ENCODE data around the gene RRAS.
A peak's percentile ranks its signal among the peaks of the same experiment; 100 is the strongest.
"Not testable (repeated sequence)": the region's sequence is repeated elsewhere in the genome, so short reads cannot be mapped to it uniquely, and the experiment has no call there.

Gene RRAS

DNA sequence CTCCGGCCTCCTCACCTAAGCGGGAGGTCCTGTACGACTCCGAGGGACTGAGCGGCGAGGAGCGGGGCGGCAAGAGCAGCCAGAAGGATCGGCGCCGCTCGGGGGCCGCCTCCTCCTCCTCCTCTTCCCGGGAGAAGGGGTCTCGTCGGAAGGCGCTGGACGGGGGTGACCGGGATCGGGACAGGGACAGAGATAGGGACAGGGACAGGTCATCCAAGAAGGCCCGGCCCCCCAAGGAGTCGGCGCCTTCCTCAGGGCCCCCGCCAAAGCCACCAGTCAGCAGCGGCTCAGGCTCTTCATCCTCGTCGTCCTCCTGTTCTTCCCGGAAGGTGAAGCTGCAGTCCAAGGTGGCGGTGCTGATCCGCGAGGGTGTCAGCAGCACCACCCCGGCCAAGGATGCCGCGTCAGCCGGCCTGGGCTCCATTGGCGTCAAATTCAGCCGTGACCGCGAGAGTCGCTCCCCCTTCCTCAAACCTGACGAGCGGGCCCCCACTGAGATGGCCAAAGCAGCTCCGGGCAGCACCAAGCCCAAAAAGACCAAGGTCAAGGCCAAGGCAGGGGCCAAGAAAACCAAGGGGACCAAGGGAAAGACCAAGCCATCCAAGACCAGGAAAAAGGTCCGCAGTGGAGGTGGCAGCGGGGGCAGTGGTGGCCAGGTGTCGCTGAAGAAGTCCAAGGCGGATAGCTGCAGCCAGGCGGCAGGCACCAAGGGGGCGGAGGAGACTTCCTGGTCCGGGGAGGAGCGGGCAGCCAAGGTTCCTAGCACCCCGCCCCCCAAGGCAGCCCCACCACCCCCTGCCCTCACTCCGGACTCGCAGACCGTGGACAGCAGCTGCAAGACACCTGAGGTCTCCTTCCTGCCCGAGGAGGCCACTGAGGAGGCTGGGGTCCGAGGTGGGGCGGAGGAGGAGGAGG, 12.9 kb upstream of the RRAS start:
- DNase-seq, result no peak

DNA sequence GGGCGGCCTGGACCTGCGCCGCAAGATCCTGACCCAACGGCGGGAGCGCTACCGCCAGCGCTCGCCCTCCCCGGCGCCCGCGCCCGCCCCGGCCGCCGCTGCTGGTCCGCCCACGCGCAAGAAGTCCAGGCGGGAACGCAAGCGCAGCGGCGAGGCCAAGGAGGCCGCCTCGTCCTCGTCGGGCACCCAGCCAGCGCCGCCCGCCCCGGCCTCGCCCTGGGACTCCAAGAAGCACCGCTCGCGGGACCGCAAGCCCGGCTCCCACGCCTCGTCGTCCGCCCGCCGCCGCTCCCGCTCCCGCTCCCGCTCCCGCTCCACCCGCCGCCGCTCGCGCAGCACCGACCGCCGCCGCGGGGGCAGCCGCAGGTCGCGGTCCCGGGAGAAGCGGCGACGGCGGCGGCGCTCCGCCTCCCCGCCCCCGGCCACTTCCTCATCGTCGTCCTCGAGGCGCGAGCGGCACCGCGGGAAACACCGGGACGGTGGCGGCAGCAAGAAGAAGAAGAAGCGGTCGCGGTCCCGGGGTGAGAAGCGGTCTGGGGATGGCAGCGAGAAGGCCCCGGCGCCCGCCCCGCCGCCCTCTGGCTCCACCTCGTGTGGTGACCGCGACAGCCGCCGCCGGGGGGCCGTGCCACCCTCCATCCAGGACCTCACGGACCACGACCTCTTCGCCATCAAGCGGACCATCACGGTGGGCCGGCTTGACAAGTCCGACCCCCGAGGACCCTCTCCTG, 12.0 kb upstream of the RRAS start:
- DNase-seq, result no peak

DNA sequence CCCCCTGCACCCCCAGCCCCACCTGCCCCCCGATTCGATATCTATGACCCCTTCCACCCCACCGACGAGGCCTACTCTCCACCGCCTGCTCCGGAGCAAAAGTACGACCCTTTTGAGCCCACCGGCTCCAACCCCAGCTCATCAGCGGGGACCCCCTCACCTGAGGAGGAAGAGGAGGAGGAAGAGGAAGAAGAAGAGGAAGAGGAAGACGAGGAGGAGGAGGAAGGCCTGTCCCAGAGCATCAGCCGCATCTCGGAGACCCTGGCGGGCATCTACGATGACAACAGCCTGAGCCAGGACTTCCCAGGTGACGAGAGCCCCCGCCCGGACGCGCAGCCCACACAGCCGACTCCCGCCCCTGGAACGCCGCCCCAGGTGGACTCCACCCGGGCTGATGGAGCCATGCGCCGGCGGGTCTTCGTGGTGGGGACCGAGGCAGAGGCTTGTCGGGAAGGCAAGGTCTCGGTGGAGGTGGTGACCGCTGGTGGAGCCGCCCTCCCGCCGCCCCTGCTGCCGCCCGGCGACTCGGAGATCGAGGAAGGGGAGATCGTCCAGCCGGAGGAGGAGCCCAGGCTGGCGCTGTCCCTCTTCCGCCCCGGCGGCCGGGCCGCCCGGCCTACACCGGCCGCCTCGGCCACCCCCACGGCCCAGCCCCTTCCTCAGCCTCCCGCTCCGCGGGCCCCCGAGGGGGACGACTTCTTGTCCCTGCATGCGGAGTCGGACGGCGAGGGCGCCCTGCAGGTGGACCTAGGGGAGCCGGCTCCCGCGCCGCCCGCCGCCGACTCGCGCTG, 11.3 kb upstream of the RRAS start:
- DNase-seq, result no peak

DNA sequence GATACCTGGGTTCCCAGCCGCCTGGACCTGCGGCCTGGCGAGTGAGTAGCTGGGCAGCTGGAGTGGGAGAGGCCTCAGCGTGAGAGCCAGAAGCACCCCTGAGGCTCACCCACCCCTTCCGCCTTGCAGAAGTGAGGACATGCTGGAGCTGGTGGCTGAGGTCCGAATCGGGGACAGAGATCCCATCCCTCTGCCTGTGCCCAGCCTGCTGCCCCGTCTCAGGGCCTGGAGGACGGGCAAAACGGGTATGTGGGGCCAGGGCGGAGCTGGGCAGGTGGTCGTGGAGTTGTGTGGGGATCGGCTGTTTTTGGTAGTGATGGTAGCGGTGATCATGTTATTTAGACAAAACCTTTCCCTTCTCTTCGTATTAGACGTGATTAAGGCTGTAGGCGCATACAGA, 6.6 kb upstream of the RRAS start:
- DNase-seq, result no peak

DNA sequence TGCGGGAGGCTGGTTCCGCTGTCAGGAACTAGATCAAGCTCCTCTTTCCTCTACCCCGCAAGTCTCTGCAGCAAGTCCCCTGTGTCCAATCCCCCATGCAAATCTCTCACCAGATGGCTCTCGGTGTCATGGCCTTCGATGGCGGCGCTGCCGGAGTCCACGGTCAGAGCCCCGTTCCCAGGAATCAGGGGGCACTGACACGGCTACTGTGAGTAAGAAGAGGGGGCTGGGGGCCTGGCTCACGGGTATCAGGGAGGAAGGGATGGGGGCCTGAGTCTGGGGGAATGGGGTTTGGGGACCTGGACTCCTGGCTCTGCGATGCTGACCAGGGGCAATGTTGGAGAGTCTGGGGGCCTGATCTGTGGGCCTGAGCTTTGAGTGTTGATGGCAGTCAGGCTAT, 6.1 kb upstream of the RRAS start:
- no peak for DNase-seq

DNA sequence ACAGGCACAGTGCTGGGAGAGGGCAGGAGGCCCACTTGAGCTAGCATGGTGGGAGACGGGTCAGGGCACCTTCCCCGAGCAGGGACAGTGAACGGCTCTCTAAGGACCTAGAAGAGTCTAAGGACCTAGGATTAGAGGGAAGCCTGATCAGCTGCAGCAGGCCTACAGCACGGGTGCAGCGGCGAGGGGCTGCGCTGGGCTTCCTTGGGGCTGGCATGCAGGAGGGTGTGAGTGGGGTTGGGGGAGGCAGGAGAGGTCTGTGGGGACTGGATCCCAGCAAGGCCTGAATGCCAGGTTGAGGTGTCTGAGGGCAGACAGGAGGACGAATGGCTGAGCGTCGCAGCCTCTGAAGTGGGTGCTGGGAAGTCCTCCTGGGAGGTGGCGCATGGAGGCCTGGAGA, 5.6 kb upstream of the RRAS start:
- DNase-seq, result no peak

DNA sequence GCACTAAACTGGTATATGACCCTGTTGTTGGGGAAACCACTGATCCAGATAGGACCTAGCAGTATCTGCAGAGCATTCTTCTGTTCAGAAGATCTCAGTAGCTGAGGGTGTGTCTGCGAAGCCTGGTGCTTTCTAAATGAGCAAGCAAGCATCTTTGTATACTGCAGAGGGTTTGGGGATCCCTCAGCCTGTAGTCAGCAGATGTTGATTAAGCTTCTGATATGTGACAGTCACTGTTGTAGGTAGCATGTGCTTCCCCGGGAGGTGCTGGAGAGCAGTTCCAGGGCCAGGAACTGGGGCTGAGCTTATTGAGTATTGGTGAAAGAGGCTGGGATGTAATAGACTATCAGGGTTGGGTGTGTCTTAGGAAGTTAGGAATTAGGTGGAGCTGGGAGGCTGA, 3.5 kb upstream of the RRAS start:
- no peak for DNase-seq

DNA sequence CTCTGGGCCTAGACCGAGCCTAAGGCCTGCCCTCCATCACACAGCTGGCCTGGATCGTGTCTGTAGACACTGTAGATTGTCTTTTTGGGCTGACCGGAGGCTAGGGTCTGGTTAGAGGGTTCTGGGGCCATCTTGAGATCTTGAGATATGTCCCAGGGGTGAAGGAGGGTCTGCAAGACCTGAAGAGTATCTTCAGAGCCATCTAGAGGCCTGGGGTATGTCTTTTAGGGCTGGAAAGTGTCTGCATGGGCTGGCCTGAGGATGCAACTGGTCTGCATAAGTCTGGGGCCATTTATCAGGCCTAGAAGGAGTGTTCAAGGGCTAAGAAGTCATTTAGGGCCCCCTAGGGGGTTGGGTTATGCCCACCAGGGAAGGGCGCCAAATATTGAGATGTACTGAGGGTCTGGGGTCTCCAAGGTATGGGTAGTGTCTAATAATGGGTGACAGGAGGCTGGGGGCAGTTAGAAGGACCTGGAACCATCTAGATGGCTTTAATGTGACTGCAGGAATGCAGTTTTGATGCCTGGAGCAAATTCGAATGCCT, 2.6 kb upstream of the RRAS start:
- no peak for DNase-seq

DNA sequence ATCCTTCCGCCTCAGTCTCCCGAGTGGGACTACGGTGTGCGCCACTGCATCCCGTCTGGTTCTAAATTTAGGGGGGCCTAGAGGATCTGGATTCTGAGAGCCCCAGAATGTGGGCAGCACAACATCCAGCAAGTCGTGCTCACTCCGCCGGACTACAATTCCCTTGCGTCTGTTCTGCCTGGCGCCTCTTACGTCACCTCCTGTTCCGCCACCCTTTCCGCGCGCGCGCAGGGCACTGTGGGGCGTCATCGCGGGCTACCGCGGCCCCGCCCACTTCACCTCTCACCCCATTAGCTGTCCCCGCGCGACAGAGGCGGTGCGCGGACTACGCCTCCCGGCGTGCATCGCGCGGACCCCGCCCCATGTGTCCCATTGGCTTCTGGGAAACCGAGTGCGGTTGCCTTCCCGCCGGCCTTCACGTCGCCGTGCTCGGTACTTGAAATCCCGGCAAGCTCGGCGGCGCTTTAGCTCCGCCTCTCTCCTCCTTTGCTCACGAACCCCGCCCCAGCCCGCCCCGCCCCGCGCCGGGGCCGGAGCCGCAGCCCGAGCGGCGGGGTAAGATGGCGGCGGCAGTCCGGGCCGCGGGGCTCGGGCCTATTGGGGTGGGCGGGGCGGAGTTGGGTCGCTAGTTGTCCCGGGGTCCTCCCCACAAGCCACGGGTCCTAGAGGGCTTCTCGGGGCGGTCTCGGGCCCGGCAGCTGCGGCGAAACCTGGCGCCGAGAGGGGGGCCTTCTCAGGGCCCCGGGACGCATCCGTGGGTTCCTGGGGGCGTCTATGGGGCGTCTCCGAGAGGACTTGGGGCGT, 1.9 kb upstream of the RRAS start, which contains the start of gene SCAF1:
TSS of gene SCAF1 (plus strand) at position 522 of the 804 bp plus-strand sequence. CDS start 2,818 bp downstream, outside the sequence.
- DNase-seq, result peak; percentile 99

DNA sequence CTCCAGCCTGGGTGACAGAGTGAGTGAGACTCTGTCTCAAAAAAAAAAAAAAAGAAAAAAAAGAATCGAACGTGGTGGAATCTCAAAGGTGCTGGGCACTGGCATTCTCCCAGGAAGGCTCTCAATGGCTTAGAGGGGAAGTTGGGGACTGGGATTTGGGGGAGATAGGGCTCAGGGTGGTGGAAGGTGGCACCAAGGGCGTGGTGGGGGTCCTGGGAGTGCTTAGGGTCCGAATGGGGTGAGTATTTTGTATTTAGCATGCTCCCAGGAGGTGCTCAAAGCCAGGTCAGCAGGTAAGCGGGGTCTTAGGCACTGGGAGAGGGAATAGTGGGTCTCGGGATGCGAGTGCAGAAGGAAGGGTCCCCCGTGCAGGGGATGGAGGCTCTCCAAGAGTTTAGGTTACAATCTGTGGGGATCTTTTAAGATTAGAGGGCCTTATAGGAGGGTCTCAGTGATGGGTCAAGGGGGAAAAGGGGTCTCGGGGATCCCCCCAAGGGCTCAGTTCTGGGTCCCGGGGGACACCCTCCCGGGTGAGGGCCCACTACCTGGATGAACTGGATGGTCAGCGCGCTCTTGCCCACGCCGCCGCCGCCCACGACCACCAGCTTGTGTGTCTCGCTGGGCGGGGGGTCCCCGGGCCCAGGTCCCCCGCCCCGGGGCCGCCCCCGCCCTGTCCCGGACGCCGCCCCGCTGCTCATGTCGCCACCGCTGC, 386 bp downstream of the RRAS start:
- no peak for DNase-seq

DNA sequence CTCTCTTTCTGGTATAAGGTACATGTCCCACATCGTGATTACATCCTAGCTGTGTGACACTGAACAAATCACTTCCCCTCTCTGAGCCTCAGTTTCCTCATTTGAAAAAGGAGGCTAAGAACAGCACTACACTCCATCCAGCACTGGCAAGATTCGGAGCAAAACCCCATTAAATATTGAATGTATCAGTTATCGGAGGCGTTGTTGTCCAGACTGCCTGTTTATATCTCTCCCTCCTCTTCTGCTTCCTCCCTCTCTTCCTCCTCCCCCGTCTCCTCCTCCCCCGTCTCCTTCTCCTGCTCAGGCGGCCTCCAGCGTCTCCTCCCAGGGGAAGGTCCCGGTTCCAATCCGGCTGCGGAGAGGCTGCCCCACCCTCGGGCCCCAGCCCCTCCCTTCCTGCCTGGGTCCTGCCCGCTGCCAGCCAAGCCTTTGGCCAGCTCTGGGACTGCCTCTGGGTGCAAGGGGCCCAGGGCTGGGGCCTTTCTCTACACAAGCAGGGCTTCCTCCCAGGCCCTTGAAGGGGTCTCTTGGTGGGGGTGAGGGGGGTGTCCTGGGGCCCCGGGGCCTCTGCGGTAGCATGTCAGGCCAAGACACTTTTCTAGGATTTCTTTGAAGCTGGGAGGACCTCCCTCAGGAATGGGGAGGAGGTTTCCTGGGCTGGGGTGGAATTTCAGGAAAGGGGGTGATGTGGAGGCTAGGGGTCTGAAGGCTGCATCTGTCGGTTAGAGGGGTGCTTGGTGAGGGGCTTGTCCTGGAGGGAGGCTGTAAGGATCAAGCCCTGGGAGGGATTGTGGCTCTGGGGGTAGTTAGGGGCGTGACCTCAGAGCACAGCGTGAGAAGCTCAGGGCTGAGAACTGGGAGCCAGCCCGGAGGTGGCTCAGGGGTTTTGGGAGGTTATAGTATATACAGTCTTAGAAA, 1.9 kb downstream of the RRAS start:
- DNase-seq, result no peak

DNA sequence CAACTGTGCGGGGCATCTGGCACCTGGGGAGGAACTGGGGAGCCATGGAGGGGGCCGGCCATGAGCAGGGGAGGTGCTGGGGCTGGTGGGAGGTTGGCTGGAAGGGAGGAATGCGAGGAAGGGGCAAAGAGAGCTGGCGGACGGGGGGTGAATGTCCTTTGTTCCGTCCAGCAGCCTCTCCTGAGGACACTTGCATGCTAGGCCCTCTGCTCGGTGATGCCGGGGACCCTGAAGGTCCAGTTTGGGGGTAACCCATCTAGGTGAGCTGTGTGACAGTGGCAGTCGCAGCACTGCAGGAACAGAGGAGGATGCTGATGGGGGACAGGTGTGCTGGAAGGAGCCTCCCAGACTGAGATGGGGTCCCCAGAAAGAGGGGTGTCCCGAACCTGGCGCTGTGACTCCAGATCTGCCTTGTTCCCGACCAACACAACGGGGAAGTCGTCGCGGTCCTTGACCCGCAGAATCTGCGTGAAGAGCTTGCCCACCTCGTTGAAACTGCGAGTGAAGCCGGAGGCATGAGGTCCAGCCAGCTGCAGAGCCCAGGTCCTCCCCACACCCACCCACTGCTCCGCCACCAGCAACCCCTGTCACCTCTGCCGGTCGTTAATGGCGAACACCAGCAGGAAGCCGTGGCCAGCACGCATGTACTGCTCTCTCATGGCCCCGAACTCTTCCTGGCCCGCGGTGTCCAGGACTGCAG, 3.6 kb downstream of the RRAS start:
- DNase-seq, result no peak

DNA sequence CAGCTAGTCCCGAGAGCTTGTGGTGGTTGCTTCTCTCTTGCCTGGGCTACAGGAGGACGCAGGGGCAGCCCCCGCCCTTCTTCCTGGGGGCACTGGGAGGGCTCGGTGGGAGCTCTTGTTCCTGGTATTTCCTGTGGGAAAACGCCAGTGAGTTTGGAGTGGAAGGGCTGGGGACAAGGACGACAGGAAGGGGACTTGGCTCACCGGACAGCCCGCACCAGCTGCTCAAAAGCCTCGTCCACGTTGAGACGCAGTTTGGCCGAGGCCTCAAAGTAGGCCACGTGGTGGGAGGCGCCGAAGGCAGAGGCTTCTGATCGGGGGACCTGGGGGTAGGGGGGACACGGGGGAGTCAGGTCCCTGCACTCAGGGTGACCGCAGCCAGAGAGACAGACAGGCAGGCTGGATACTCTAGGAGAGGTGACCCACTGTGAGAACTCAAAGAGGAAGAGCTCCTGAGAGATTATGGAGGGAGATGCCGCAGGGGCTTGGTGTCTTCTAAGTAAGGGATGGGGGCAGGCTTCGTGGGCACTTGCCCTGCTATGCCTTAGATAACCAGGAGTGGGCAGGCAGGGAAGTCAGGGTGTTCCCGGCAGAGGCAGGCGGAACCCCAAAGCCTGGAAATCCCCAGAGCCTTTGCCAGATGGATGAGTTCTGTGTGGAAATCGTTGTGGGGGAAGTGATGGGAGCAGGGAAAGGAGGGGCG, 4.3 kb downstream of the RRAS start:
- no peak for DNase-seq

DNA sequence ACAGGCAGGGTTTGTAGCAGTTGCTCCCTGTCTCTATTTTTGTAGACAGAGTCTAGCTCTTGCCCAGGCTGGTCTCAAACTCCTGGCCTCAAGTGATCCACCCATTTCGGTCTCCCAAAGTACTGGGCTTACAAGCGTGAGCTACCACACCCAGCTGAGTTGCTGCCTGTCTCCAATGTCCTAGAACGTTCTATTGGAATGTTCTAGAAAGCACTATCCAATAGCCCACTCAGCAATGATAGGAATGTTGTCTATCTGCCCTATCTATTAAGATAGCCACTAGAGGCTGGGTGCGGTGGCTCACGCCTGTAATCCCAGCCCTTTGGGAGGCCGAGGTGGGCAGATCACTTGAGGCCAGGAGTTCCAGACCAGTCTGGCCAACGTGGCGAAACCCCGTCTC, 6.7 kb downstream of the RRAS start:
- DNase-seq, result not testable (repeated sequence)

DNA sequence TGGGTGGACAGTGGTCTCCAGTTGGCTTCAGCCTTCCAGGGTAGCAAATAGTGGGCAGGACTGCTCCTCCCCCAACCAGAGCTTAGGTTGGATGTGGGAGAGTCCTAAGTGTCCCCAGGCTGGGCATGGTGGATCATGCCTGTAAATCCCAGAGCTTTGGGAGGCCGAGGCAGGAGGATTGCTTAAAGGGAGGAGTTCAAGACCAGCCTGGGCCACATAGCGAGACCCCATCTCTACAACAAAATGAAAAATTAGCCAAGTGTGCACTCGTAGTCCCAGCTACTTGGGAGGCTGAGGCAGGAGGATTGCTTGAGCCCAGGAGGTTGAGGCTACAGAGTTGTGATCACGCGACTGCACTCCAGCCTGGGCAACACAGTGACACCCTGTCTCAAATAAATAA, 7.4 kb downstream of the RRAS start:
- DNase-seq, result no peak

DNA sequence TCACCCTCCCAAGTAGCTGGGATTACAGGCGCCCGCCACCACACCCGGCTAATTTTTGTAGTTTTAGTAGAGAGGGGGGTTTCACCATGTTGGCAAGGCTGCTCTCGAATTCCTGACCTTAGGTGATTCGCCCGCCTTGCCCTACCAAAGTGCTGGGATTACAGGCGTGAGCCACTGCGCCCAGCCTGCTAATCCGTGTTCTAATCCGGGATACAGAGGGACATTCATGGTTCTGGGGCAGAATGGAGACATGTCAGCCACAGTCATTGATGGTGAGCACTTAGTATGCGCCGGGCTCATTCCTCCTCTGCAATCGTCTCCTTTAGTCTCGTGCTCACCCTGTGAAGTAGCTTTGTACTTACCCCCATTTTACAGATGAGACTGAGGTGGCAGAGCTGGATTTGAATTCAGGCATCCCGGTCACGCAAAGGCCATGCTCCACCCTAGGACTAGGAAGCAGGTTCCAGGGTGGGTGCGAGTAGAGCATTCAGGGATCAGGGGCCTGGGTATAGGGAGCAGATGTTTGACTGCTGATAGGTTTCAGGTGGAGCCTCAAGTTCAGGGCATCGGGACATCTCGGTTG, 8.2 kb downstream of the RRAS start:
- no peak for DNase-seq

DNA sequence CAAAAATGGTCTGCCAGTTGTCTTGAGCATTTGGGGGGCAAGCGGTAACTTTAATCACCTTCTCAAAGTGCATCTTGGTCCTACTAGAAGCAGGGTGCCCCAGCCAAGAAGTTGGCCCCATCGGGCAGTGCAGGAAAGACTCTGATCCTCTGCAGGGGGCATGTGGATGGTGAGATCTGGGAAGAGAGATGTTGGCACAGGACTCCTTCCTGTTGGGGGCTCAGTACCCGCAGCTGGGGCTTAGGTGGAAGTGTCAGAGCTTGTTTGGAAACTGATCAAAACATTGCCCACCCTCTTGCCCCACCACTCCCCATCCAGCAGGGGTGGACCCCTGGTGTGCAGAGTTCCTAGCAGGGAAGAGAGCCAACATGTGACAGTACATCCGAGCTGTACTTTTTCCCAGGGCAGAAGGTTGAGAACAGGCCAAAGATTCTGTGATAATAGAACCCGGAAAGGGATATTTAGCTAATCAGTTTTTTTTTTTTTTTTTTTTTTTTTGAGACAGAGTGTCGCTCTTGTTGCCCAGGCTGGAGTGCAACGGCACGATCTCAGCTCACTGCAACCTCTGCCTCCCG, 8.8 kb downstream of the RRAS start:
- no peak for DNase-seq

DNA sequence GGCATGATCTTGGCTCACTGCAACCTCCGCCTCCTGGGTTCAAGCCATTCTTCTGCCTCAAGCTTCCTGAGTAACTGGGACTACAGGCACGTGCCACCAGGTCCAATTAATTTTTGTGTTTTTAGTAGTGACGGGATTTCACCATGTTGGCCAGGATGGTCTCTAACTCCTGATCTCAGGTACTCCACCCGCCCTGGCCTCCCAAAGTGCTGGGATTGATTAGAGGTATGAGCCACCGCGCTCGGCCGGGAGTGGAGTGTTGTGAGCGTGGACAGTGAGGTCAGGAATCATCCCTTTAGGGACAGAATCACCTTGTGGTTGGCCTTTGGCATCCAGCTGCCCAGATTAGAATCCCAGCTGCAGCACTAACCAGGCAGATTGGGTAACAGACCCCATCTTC, 10.3 kb downstream of the RRAS start:
- DNase-seq, result no peak

Data from activated CD4-positive, CD25-positive, alpha-beta regulatory T cell treated with anti-CD3 and anti-CD28 coated beads, Interleukin-2, amount 50 U/mL, for 72 hours (primary cell).